HTR-8/SVneo (cell line): ENCODE data around the gene UBALD2.
"Not testable (repeated sequence)": the region's sequence is repeated elsewhere in the genome, so short reads cannot be mapped to it uniquely, and the experiment has no call there.

Experiments used
- DNase-seq: peaks from one replicate; pipeline ENCODE4 v3.0.0; 2011; ENCODE audit warnings: low spot score, mixed read lengths; ENCODE audit not compliant: insufficient read length
- FAIRE-seq: peaks from 2 replicates; lab custom pipeline; 2011; peaks lifted over from hg19 to GRCh38; lab: Jason Lieb, UNC

UBALD2 gene

GRCh38 chr17:76275382-76276068, 10.4 kb downstream of the UBALD2 start:
- FAIRE-seq, result no peak

GRCh38 chr17:76276069-76276431, 10.9 kb downstream of the UBALD2 start:
- DNase-seq (no peak), FAIRE-seq (no peak)

More at GRCh38 chr17:76275382-76276068, 10.4 kb downstream of the UBALD2 start:
- DNase-seq, result no peak

- no peak for FAIRE-seq
- DNase-seq, result no peak
Observed at GRCh38 chr17:76276461-76277299, 11.5 kb downstream of the UBALD2 start.

GRCh38 chr17:76277300-76278267, 12.4 kb downstream of the UBALD2 start:
- FAIRE-seq, result peak; percentile 99

GRCh38 chr17:76278268-76278908, 13.2 kb downstream of the UBALD2 start:
- DNase-seq (no peak), FAIRE-seq (no peak)

More at GRCh38 chr17:76277300-76278267, 12.4 kb downstream of the UBALD2 start:
- DNase-seq, result no peak

GRCh38 chr17:76278952-76279741, 14.0 kb downstream of the UBALD2 start:
- DNase-seq, result peak; percentile 96
- FAIRE-seq, result peak; percentile 80

GRCh38 chr17:76279742-76280287, 14.7 kb downstream of the UBALD2 start:
- no peak for FAIRE-seq
- DNase-seq, result no peak

GRCh38 chr17:76280650-76281049, 15.5 kb downstream of the UBALD2 start:
- FAIRE-seq (no peak), DNase-seq (no peak)

- FAIRE-seq (no peak), DNase-seq (no peak)
Observed at GRCh38 chr17:76281573-76282371, 16.6 kb downstream of the UBALD2 start.

- FAIRE-seq, result no peak
- DNase-seq, result no peak
Observed at GRCh38 chr17:76292567-76292966, 27.4 kb downstream of the UBALD2 start.

GRCh38 chr17:76293106-76293505, 28.0 kb downstream of the UBALD2 start:
- DNase-seq (no peak), FAIRE-seq (no peak)

GRCh38 chr17:76296186-76296585, 31.0 kb downstream of the UBALD2 start:
- no peak for FAIRE-seq
- DNase-seq, result no peak

GRCh38 chr17:76296889-76297288, 31.7 kb downstream of the UBALD2 start:
- no peak for DNase-seq
- no peak for FAIRE-seq

- no peak for FAIRE-seq
Observed at GRCh38 chr17:76297436-76297835, 32.3 kb downstream of the UBALD2 start.

GRCh38 chr17:76304226-76305134, 39.3 kb downstream of the UBALD2 start:
- DNase-seq (no peak), FAIRE-seq (no peak)

More at GRCh38 chr17:76297436-76297835, 32.3 kb downstream of the UBALD2 start:
- no peak for DNase-seq

- not testable (repeated sequence) for DNase-seq, FAIRE-seq
Observed at GRCh38 chr17:76305135-76305454, 39.9 kb downstream of the UBALD2 start.
